HPDE6-E6E7 (cell line): Measurements from ENCODE around the gene KCNJ9.
A peak's percentile ranks its signal among the peaks of the same experiment; 100 is the strongest.

ENCODE experiments used
- DNase-seq: peaks from one replicate; pipeline ENCODE4 v3.0.0; 2011; ENCODE audit warnings: missing footprints; ENCODE audit errors: extremely low spot score

KCNJ9 gene

DNA sequence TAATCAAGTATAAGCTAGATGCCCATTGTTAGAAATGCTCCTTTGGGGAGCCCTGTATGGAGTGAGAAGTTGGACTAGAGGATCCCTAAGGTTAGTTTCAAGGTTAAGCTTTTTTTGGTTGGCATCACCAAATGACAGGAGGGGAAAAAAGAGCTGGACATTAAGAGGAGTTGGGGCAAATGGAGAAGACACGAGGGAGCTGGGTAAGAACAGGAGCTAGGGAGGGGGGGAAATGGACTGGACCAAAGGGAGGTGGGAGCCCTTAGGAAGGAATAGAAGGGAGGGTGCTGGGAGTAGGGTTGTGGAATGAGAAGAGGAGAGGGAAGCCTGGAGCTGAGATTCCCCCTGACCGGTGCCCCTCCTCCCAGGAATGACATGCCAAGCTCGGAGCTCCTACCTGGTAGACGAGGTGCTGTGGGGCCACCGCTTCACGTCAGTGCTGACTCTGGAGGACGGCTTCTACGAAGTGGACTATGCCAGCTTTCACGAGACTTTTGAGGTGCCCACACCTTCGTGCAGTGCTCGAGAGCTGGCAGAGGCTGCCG lies 5.9 kb downstream of the KCNJ9 start:
- no peak for DNase-seq

- DNase-seq = no peak
These were observed 8.5 kb downstream of the KCNJ9 start for GRCh38 chr1:160089883-160090282.

DNA sequence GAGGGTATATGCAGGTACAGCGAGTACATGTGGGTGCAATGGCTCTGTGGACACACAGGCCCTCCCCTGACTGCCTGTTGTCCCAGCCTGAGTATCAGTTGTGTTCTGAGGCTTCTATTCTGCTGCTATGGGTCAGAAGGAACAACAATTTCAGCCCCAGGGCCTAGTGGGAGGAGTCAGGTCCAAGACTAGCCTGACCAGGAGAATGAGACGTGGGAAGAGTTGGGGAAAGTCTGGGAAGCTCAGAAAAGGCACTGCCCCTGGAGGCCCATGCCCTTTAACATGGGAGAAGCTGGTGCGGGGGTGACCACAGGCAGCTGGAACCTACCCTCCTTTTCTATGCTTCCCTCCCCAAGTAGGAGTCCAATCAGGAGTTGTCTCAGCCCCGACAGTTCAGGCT lies 9.4 kb downstream of the KCNJ9 start:
- no peak for DNase-seq

GRCh38 chr1:160091666-160092223 lies 10.4 kb downstream of the KCNJ9 start:
- DNase-seq = no peak

DNA sequence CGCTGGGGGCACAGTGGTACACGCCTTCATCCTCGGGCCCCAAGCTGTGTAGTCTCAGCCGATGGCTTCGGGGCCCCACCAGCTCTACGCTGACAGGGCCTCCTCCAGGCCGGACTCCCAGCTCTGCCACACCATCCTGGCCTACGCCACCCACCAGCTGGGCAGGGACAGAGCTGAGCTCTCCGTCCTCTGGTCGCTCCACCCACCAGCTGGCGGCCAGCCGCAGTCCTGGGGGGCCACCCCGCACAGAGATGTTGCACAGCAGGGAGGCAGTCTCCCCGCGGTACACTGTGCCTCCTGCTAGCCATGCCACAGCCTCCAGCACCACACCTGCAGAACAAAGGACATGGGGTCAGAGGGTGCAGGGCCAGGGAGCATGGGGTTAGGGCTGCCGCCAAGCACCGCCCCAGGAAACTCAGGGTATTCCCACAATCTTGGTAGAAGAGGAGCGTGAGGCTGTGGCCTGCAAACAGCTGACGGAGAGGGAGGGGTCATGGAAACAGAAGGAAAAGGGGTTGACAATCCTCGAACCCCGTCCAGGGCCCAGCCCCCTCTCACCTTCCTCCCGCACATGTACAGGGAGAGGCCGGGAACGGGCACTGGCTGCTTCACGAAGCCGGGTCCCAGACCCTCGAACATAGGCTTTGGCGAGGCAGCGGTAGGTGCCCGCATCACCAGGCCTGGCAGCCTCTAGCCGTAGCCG lies 11.2 kb downstream of the KCNJ9 start:
- DNase-seq = no peak

GRCh38 chr1:160093069-160093395 lies 11.7 kb downstream of the KCNJ9 start:
- DNase-seq = no peak

- DNase-seq = no peak
These were observed 12.4 kb downstream of the KCNJ9 start for GRCh38 chr1:160093624-160094290.

GRCh38 chr1:160094291-160094625 lies 12.9 kb downstream of the KCNJ9 start:
- DNase-seq = no peak

DNA sequence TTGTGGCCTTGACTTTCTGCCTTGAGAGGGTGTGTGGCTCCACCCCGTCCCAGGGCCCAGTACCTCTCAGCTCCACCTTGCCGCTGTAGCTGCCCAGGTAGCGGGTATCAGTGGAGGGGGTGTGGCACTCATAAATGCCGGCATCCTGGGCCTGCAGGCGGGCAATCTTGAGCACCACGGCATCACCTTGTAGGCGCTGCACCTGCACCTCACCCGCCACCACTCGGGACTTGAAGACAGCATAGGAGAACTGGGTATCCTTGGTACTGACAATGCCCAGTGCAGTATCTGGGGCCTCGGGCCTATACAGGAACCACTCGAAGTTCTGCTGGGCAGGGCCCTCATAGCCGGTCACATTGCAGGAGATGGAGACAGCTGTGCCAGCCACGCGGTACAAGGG lies 13.5 kb downstream of the KCNJ9 start:
- no peak for DNase-seq

- no peak for DNase-seq
These were observed 14.2 kb downstream of the KCNJ9 start for GRCh38 chr1:160095382-160096105.

DNA sequence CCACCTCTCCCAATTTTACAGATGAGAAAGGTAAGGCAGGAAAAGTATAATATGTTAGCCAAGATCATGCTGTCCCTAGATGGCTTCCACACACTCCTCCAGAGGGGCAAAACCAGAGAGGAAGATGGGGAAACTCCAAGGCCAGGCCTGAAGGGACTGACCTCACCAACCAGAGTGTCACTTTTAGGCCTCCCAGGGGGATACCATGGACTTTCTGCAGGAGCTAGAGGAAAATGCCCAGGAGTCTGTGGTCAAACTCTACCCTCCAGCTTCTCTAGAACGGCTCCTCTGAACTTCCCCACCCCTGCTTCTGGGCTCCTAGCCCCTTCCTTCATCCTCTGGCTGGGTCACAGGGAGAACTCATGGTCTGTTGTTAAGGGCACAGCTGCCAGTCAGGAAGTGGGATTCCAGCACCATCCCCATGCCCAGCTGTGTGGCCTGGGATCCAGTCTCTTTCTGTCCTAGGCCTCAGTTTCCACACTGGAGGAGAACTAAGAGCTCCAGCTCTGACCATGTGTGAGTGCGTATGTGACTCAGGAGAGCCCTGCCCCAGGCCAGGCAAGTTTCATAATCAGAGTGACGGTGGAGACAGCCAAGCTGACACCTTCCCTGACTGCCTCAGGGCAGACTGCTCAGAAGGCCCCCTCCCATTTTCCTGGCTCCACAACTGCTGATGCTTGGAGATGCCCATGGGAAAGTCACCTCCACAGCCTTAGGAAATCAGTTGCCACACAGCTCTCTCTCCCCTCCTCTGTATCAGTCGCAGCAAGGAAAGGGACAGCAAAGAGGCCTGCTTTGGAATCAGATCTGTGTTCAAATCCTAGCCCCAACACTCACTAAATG lies 15.2 kb downstream of the KCNJ9 start:
- DNase-seq = no peak

GRCh38 chr1:160097151-160097910 lies 16.0 kb downstream of the KCNJ9 start:
- no peak for DNase-seq

GRCh38 chr1:160097911-160098851 lies 16.8 kb downstream of the KCNJ9 start, which contains the start of gene IGSF8:
TSS of gene IGSF8 (minus strand) at chr1:160098619. CDS start at chr1:160098472, 147 bp downstream.
- DNase-seq = peak; percentile 76

DNA sequence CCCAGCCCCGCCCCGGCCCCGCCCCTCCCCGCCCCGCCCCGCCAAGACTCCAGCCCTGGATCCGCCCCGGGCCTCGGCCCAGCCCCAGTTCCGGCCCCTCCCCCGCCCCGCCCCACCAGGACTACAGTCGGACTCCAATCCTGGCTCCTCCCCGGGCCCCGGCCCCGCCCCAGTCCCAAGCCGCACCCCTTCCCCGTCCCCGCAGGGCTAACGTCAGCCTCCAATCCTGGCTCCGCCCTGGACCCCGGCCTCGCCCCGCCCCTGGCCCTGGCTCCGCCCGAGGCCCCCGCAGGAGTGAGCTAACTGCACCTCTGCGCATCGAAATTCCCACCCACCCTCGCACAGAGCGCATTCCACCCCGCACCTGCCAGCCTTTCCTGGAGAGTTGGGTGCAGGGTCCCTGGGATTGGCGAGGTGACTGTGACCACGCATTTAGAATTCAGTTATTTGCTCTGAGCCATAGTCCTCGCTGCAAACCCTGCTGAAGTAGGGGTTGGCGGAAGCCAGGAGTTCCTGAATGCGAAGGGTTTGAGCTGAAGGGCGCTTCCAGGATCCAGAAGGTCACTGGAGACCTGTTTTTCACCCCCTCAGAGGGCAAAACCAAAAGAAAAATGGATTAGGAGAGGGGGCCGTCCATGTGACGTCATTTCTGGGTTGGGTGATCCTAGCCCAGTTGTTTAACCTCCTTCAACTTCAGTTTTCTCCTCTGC lies 17.7 kb downstream of the KCNJ9 start:
- peak; percentile 86 for DNase-seq

DNA sequence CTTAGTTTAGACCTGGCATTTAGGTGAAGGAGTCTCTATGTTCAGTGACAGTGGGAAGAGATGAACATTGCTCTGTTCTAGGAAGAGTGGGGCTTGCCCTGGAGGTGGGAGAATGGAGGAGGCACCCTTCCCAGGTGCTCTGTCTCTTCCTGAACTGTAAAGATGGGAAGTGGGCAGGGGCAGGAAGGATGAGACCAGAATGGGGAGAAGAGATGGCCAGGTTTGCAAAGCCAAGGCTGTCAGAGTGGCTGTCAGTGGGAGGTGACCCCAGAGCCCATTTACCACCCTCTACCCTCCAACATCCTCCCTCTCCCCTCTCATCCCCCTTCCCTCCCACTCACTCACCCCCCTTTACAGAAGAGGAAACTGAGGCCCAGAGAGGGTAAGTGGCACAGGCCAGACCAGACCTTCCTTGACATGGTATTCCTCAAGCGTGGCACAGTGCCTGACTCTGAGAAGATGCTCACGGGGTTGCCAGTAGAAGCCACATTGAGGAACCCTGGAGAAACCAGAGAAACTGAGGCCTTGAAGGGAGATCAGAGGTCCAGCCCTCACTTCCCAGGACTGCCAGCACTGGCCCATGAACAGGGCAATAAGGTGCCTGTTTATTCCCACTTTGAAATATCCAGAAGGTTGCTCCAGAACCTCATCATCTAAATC lies 18.5 kb downstream of the KCNJ9 start:
- no peak for DNase-seq

DNA sequence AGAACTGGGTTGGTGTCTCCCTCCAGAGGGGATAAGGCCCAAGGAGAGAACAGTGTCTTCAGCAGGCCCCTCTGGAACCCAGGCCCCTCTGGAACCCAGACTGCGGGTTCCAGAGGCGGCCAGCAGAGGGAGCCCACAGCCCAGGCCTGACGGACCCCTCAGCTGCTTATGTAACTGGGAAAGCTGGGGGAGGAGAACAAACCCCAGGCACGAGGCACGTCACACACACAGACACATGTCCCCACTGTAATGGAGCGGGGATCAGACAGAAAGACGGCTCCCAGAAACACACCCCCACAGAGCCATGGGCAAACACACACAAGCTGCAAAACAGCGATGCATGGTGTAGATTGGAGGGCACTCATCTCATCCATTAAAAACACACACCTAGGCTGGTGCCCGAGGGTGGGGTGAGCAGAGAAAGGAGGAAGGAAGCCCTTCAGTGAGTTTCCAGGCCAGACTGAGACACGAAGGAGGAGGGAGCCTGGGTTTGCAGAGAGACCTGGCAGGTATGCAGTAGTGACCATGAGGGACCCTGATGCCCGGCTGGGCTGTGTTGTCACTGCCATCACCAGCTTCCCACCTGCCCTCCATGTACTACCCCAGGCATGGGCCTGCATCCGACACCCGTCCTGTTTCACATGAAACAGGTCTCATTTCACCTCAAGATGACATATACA lies 19.8 kb downstream of the KCNJ9 start:
- peak; percentile 72 for DNase-seq

DNA sequence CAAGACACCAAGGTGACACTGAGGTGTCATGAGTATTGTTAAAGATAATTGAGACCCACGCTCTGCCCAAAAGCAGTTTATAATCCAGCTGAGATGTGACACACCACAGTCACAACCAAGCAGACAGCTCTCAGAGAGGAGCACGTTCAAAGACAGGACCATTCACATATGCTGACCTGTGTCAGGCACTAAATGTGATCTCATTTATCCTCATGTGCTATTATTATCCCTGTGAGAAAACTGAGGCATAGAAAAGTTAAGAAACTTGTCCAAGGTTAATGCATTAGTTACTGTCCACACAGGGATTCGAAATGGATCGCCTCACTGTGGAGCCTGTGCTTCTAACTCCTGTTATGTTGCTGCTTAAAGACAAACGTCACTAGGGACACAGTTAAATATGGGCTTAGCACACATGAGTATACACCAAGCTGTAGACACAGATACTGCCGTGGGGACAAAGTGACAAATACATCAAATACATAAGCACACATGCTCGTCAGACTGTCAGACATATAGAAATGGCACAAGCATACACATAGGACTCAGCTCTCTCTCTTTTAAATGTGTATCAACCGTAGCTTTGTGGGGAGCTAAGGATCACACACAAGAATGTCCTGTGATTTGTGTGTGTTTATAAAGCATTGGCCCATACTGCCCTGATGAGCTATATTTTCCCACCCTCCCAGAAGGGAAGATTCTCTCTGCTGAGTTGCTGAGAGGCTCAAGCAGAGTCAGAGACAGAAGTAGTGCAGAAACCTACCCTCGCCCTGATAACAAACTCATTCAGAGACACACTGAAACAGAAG lies 20.6 kb downstream of the KCNJ9 start:
- no peak for DNase-seq
